Measurements from ENCODE around the gene DHRS2.

DHRS2 gene

DNA sequence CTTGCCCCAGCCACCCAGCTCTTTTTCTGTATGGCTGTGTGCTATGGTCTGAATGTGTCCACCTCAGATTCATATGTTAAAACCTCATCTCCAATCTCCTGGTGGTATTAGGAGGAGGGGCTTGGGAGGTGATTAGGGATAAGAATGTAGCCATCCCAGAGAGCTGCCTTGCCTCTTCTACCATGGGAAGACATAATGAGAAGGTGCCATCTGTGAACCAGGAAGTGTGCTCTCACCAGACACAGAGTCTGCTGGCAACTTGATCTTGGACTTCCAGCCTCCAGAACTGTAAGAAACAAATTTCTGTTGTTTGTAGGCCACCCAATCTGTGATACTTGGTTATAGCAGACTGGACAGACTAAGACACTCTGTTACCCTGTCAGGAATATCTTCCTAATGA, 34.7 kb upstream of the DHRS2 start:
- Histone ChIP-seq H3K4me1 (ENCODE audit: control insufficient read depth, insufficient read depth, low read depth, low read length) (no peaks in the 10 kb centered on the region), H4K91ac (ENCODE audit: low read length) (no peak overlapping the region), H3K4me3 (ENCODE audit: insufficient read depth in 1 of 2, low read depth in 1 of 2, low read length in 2 of 2) (no peak overlapping the region), H3K79me1 (replicated peaks; ENCODE audit: low read length, poor library complexity, severe bottlenecking) (no peaks in the 10 kb centered on the region), H2BK120ac (ENCODE audit: low read depth, low read length) (no peak overlapping the region), H2BK12ac (ENCODE audit: low read length in 2 of 2) (no peak overlapping the region), H3K14ac (ENCODE audit: low read length in 2 of 2) (no peak overlapping the region), H3K27me3 (ENCODE audit: control insufficient read depth in 1 of 2, insufficient read depth in 1 of 2, low read length in 2 of 2) (peaks cover 9 to 14% of the 10 kb centered on the region in 2 experiments), H3K9ac (ENCODE audit: low read length) (no peak overlapping the region), H2BK5ac (ENCODE audit: low read depth, low read length, poor library complexity, severe bottlenecking) (no peak overlapping the region), H2BK15ac (ENCODE audit: low read depth, poor library complexity, severe bottlenecking) (no peak overlapping the region), H2AFZ (ENCODE audit: low read depth, low read length) (no peak overlapping the region), H3K4ac (ENCODE audit: low read depth in 1 of 2, low read length in 2 of 2) (no peak overlapping the region), H4K8ac (ENCODE audit: low read length) (no peak overlapping the region), H3K23ac (ENCODE audit: low read length in 2 of 2) (no peak overlapping the region), H3K18ac (ENCODE audit: low read depth in 1 of 2, low read length in 2 of 2) (no peak overlapping the region), H3K9me3 (ENCODE audit: control insufficient read depth, low read length) (peaks cover 3% of the 10 kb centered on the region), H2AK5ac (ENCODE audit: low read length, severe bottlenecking) (no peak overlapping the region), H3K36me3 (ENCODE audit: control insufficient read depth in 1 of 2, insufficient read depth in 2 of 2, low read depth in 1 of 2, low read length in 2 of 2) (no peaks in the 10 kb centered on the region), H3K4me2 (ENCODE audit: low read length, poor library complexity, severe bottlenecking) (no peak overlapping the region), H3K27ac (ENCODE audit: low read length, poor library complexity, severe bottlenecking) (no peak overlapping the region)
- DNase-seq = no peak

DNA sequence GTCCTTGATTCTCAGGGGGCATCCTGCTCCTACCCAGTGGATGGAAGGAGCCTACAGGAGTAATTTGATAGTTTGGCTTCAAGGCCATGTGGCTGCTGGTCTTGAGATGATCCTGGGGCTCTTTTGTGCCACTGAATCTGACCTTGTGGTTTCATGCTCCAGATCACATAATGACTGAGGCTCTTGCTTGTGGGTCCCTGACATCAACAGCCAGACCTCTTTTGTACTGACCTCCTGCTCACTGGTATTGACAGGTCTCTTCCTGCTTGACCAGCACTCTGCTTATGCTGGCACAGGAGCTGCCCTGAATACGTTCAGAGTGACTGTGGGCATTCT, 34.4 kb upstream of the DHRS2 start:
- Histone ChIP-seq H3K4me2 (ENCODE audit: low read length, poor library complexity, severe bottlenecking) (no peak overlapping the region), H2BK15ac (ENCODE audit: low read depth, poor library complexity, severe bottlenecking) (no peak overlapping the region), H3K79me1 (replicated peaks; ENCODE audit: low read length, poor library complexity, severe bottlenecking) (no peaks in the 10 kb centered on the region), H3K18ac (ENCODE audit: low read depth in 1 of 2, low read length in 2 of 2) (no peak overlapping the region), H3K4ac (ENCODE audit: low read depth in 1 of 2, low read length in 2 of 2) (no peak overlapping the region), H3K4me3 (ENCODE audit: insufficient read depth in 1 of 2, low read depth in 1 of 2, low read length in 2 of 2) (no peak overlapping the region), H3K36me3 (ENCODE audit: control insufficient read depth in 1 of 2, insufficient read depth in 2 of 2, low read depth in 1 of 2, low read length in 2 of 2) (no peaks in the 10 kb centered on the region), H2BK120ac (ENCODE audit: low read depth, low read length) (no peak overlapping the region), H3K27ac (ENCODE audit: low read length, poor library complexity, severe bottlenecking) (no peak overlapping the region), H4K91ac (ENCODE audit: low read length) (no peak overlapping the region), H3K9me3 (ENCODE audit: control insufficient read depth, low read length) (peaks cover 3% of the 10 kb centered on the region), H3K14ac (ENCODE audit: low read length in 2 of 2) (no peak overlapping the region), H3K27me3 (ENCODE audit: control insufficient read depth in 1 of 2, insufficient read depth in 1 of 2, low read length in 2 of 2) (peaks cover 9 to 18% of the 10 kb centered on the region in 2 experiments), H4K8ac (ENCODE audit: low read length) (no peak overlapping the region), H3K9ac (ENCODE audit: low read length) (no peak overlapping the region), H2BK12ac (ENCODE audit: low read length in 2 of 2) (no peak overlapping the region), H2BK5ac (ENCODE audit: low read depth, low read length, poor library complexity, severe bottlenecking) (no peak overlapping the region), H3K23ac (ENCODE audit: low read length in 2 of 2) (no peak overlapping the region), H3K4me1 (ENCODE audit: control insufficient read depth, insufficient read depth, low read depth, low read length) (no peaks in the 10 kb centered on the region), H2AK5ac (ENCODE audit: low read length, severe bottlenecking) (no peak overlapping the region), H2AFZ (ENCODE audit: low read depth, low read length) (no peak overlapping the region)
- no peak for DNase-seq
- 60% methylated on average over 1 of the region's 1 CpG for WGBS

DNA sequence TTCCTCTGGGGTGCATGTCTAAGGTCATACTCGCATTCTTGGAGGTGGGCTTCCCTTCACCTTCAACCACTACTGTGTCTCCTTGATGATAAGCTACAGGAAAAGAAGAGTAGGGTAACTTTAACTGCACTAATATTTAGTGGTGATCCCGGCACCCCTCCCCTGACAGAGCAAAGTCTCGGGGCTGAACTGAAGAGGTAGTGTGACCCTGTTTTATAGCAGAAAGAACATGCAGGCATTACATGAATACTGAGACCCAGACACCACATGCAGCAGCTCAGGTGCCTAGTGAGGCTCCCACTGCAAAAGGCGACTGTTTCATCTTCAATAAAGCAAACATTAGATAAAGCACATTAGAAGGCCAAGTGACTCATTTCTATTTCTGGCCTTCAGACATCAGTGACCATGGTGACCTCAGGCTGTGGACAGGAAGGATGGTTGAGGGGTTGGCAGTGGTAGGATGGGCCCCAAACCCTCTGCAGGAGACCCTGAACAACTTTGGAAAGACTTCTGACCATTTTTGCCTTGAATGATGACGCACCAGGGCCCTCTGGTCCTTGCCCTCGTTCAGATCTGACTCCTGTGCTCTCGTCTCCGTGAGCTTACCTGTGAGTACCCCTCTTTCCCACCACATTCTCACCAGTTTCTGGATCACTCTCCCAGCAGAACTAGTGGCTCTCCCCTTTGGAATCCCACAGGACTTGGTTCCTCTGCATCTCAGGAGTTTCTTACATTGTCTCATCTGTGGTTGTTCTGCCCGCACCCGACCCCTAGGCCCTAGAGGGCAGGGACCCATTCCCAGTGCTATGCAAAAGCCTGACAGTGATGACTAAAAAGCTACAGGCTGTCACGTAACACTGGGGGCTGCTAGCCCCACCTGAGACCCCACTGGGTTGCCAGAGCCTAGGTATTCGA, 33.7 kb upstream of the DHRS2 start:
- Histone ChIP-seq H3K9ac (ENCODE audit: low read length) (no peak overlapping the region), H3K27me3 (ENCODE audit: control insufficient read depth in 1 of 2, insufficient read depth in 1 of 2, low read length in 2 of 2) (peaks cover 15 to 24% of the 10 kb centered on the region in 2 experiments), H3K18ac (ENCODE audit: low read depth in 1 of 2, low read length in 2 of 2) (no peak overlapping the region), H3K27ac (ENCODE audit: low read length, poor library complexity, severe bottlenecking) (no peak overlapping the region), H3K9me3 (ENCODE audit: control insufficient read depth, low read length) (peaks cover 3% of the 10 kb centered on the region), H2BK5ac (ENCODE audit: low read depth, low read length, poor library complexity, severe bottlenecking) (no peak overlapping the region), H3K4me2 (ENCODE audit: low read length, poor library complexity, severe bottlenecking) (no peak overlapping the region), H4K8ac (ENCODE audit: low read length) (no peak overlapping the region), H3K4me1 (ENCODE audit: control insufficient read depth, insufficient read depth, low read depth, low read length) (no peaks in the 10 kb centered on the region), H3K4ac (ENCODE audit: low read depth in 1 of 2, low read length in 2 of 2) (no peak overlapping the region), H2BK120ac (ENCODE audit: low read depth, low read length) (no peak overlapping the region), H2AK5ac (ENCODE audit: low read length, severe bottlenecking) (no peak overlapping the region), H3K14ac (ENCODE audit: low read length in 2 of 2) (no peak overlapping the region), H3K79me1 (replicated peaks; ENCODE audit: low read length, poor library complexity, severe bottlenecking) (no peaks in the 10 kb centered on the region), H3K36me3 (ENCODE audit: control insufficient read depth in 1 of 2, insufficient read depth in 2 of 2, low read depth in 1 of 2, low read length in 2 of 2) (no peaks in the 10 kb centered on the region), H2BK15ac (ENCODE audit: low read depth, poor library complexity, severe bottlenecking) (no peak overlapping the region), H3K4me3 (ENCODE audit: insufficient read depth in 1 of 2, low read depth in 1 of 2, low read length in 2 of 2) (no peak overlapping the region), H4K91ac (ENCODE audit: low read length) (no peak overlapping the region), H2AFZ (ENCODE audit: low read depth, low read length) (no peak overlapping the region), H3K23ac (ENCODE audit: low read length in 2 of 2) (no peak overlapping the region), H2BK12ac (ENCODE audit: low read length in 2 of 2) (no peak overlapping the region)
- no peak for DNase-seq
- 71% methylated on average over 10 of the region's 12 CpGs for WGBS

DNA sequence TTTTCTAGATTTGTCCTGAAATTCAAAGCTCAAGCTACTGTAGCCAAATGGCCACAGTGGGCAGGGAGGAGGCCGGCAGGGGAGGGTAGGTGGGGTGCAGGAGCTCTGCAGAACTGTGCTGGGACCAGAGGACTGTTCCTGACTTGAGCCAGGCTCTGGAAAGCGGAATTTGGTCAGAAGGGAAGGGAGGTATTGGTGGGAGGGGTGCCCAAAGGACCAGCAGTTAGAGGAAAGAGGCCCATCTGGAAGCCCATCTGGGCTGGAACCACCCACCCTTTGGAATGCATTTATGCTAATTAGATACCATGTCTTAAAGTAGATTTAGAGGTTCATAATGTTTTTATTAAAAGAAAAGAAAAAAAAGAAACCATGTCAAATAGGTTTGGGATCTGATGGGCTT, 33.1 kb upstream of the DHRS2 start:
- Histone ChIP-seq H3K79me1 (replicated peaks; ENCODE audit: low read length, poor library complexity, severe bottlenecking) (no peaks in the 10 kb centered on the region), H3K36me3 (ENCODE audit: control insufficient read depth in 1 of 2, insufficient read depth in 2 of 2, low read depth in 1 of 2, low read length in 2 of 2) (no peaks in the 10 kb centered on the region), H3K27ac (ENCODE audit: low read length, poor library complexity, severe bottlenecking) (no peak overlapping the region), H3K18ac (ENCODE audit: low read depth in 1 of 2, low read length in 2 of 2) (no peak overlapping the region), H3K14ac (ENCODE audit: low read length in 2 of 2) (no peak overlapping the region), H3K27me3 (ENCODE audit: control insufficient read depth in 1 of 2, insufficient read depth in 1 of 2, low read length in 2 of 2) (peaks cover 16 to 28% of the 10 kb centered on the region in 2 experiments), H3K4me1 (ENCODE audit: control insufficient read depth, insufficient read depth, low read depth, low read length) (no peaks in the 10 kb centered on the region), H3K9ac (ENCODE audit: low read length) (no peak overlapping the region), H3K23ac (ENCODE audit: low read length in 2 of 2) (no peak overlapping the region), H2BK5ac (ENCODE audit: low read depth, low read length, poor library complexity, severe bottlenecking) (no peak overlapping the region), H3K4me3 (ENCODE audit: insufficient read depth in 1 of 2, low read depth in 1 of 2, low read length in 2 of 2) (no peak overlapping the region), H2AK5ac (ENCODE audit: low read length, severe bottlenecking) (no peak overlapping the region), H2BK120ac (ENCODE audit: low read depth, low read length) (no peak overlapping the region), H2BK15ac (ENCODE audit: low read depth, poor library complexity, severe bottlenecking) (no peak overlapping the region), H4K8ac (ENCODE audit: low read length) (no peak overlapping the region), H2BK12ac (ENCODE audit: low read length in 2 of 2) (no peak overlapping the region), H3K9me3 (ENCODE audit: control insufficient read depth, low read length) (peaks cover 3% of the 10 kb centered on the region), H3K4me2 (ENCODE audit: low read length, poor library complexity, severe bottlenecking) (no peak overlapping the region), H4K91ac (ENCODE audit: low read length) (no peak overlapping the region), H3K4ac (ENCODE audit: low read depth in 1 of 2, low read length in 2 of 2) (no peak overlapping the region), H2AFZ (ENCODE audit: low read depth, low read length) (no peak overlapping the region)
- no peak for DNase-seq
- 12% methylated on average over 2 of the region's 2 CpGs for WGBS

Measured in mesenchymal stem cell (in vitro differentiated cells and primary cell).